22Rv1 (cell line): ENCODE data around the gene PDZD7.
A peak's percentile ranks its signal among the peaks of the same experiment; 100 is the strongest.

ENCODE experiments used
- H3K27ac ChIP-seq: fragments of 450-650 bp; 2 replicates; pipeline ENCODE4 v1.5.1; 2017
- CTCF ChIP-seq: fragments of 450-650 bp; IDR thresholded peaks from 2 replicates; pipeline ENCODE4 v1.5.1; 2017; ENCODE audit warnings: mild to moderate bottlenecking
- ZFX ChIP-seq: fragments of 450-650 bp; IDR thresholded peaks from 2 replicates; pipeline ENCODE4 v1.6.1; 2017; ENCODE audit warnings: antibody characterized with exemption, borderline replicate concordance

Gene PDZD7

GRCh38 chr10:101031128-101031795 is at the start of gene PDZD7, which contains the start of gene SFXN3:
PDZD7 (minus strand) TSS chr10:101031129; CDS start chr10:101030219, 910 bp downstream.
SFXN3 (plus strand) TSS chr10:101031234; CDS start chr10:101034695, 3,461 bp downstream.
- TF ChIP-seq CTCF (no peak), ZFX (no peak)
- peak within 1 kb of the TSS; percentile 90 for H3K27ac ChIP-seq

GRCh38 chr10:101079874-101080273 is 48.9 kb upstream of the PDZD7 start:
- no peak overlapping the region for H3K27ac ChIP-seq
- no peak for TF ChIP-seq CTCF
- no peak for TF ChIP-seq ZFX

GRCh38 chr10:101076630-101077029 is 45.7 kb upstream of the PDZD7 start:
- TF ChIP-seq ZFX = no peak
- no peak for TF ChIP-seq CTCF
- H3K27ac ChIP-seq = no peak overlapping the region

GRCh38 chr10:101075775-101076174 is 44.8 kb upstream of the PDZD7 start:
- TF ChIP-seq CTCF (no peak), ZFX (no peak)

GRCh38 chr10:101073631-101074030 is 42.7 kb upstream of the PDZD7 start:
- TF ChIP-seq ZFX (no peak), CTCF (no peak)
- no peak overlapping the region for H3K27ac ChIP-seq

More at GRCh38 chr10:101075775-101076174, 44.8 kb upstream of the PDZD7 start:
- H3K27ac ChIP-seq = no peak overlapping the region

- TF ChIP-seq ZFX = no peak
- TF ChIP-seq CTCF = no peak
- no peak overlapping the region for H3K27ac ChIP-seq
Observed at GRCh38 chr10:101072923-101073322, 42.0 kb upstream of the PDZD7 start.

GRCh38 chr10:101071885-101072433 is 41.0 kb upstream of the PDZD7 start:
- TF ChIP-seq CTCF (no peak), ZFX (no peak)
- no peak overlapping the region for H3K27ac ChIP-seq
